SK-N-SH (cell line): ENCODE data around the gene USP12.

Experiments
- EP300 ChIP-seq, 2 experiments: IDR thresholded peaks; 2 replicates each; pipeline versions ENCODE4 v1.4.0 to v1.6.1; 2012; ENCODE audit warnings: borderline replicate concordance in 1 of 2, low read depth in 1 of 2, low read length in 1 of 2
- EZH2phosphoT487 ChIP-seq: fragments of 200-600 bp; sonication (generic); IDR thresholded peaks from 2 replicates; pipeline ENCODE4 v1.6.1; 2017; ENCODE audit warnings: low read depth, mixed run types, mild to moderate bottlenecking, antibody characterized with exemption, moderate library complexity, borderline replicate concordance
- FOSL2 ChIP-seq: IDR thresholded peaks from 2 replicates; pipeline ENCODE4 v1.4.0; 2012; ENCODE audit warnings: low read depth, mild to moderate bottlenecking, moderate library complexity, borderline replicate concordance
- MXI1 ChIP-seq: IDR thresholded peaks from 2 replicates; pipeline ENCODE4 v1.6.1; 2012; ENCODE audit warnings: mild to moderate bottlenecking, low read depth, low read length, improper control_type of control experiment
- NFIC ChIP-seq: IDR thresholded peaks from 2 replicates; pipeline ENCODE4 v1.4.0; 2012; ENCODE audit warnings: borderline replicate concordance
- RAD21 ChIP-seq: IDR thresholded peaks from 2 replicates; pipeline ENCODE4 v1.6.1; 2012; ENCODE audit warnings: mild to moderate bottlenecking, low read length
- SIN3A ChIP-seq: IDR thresholded peaks from 2 replicates; pipeline ENCODE4 v1.6.1; 2012; ENCODE audit warnings: low read depth, mild to moderate bottlenecking, low read length, moderate library complexity, borderline replicate concordance
- SMC3 ChIP-seq: IDR thresholded peaks from 2 replicates; pipeline ENCODE4 v1.6.1; 2012; ENCODE audit warnings: low read depth, low read length, improper control_type of control experiment
- TAF1 ChIP-seq: IDR thresholded peaks from 2 replicates; pipeline ENCODE4 v1.6.1; 2012; ENCODE audit warnings: low read depth, mild to moderate bottlenecking, low read length, moderate library complexity, borderline replicate concordance
- TCF12 ChIP-seq: IDR thresholded peaks from 2 replicates; pipeline ENCODE4 v1.4.0; 2012
- TEAD4 ChIP-seq: IDR thresholded peaks from 2 replicates; pipeline ENCODE4 v1.4.0; 2012; ENCODE audit warnings: mild to moderate bottlenecking, borderline replicate concordance; ENCODE audit not compliant: insufficient read depth
- YY1 ChIP-seq: IDR thresholded peaks from 2 replicates; pipeline ENCODE4 v1.4.0; 2012; ENCODE audit warnings: low read depth, mild to moderate bottlenecking
- TF ChIP-seq, protein P1 (sequence below): fragments of 200-600 bp; sonication (generic); IDR thresholded peaks from 2 replicates; pipeline ENCODE4 v1.6.1; 2017; ENCODE audit warnings: antibody characterized with exemption, mild to moderate bottlenecking, moderate library complexity

DNA sequence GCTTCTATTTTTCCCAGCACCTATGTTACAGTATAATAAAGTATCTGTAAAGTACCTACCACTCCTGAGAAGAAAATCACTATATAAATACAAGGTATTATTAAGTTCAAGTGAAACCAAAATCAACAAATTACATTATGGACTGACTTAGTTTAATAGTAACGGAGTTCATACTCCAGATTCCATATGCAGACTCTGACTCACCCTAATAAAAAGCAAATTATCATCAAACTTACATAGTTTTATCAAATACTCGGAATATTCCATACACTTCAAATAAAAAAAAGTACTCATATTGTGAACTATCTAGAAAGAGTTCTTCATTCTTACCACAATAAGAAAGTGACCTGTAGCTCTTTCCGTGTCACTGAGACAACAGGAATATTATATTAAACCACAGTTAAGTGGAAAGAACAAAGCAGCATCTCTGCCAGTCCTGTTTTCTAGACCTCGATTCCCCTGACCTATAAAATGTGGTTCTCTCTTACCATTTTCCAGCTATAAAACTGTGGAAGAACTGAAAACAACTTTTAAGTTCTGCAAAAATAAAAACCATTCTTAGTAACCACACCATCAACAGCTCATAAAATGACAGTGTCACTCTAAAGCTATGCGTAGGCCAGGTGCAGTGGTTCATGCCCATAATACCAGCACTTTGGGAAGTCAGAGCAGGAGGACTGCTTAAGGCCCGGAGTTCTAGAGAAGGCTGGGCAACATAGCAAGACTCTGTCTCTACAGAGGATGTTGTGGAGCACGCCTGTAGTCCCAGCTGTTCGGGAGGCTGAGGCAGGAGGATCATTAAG is 42.6 kb downstream of the USP12 start:
- TF ChIP-seq, protein P1, sequence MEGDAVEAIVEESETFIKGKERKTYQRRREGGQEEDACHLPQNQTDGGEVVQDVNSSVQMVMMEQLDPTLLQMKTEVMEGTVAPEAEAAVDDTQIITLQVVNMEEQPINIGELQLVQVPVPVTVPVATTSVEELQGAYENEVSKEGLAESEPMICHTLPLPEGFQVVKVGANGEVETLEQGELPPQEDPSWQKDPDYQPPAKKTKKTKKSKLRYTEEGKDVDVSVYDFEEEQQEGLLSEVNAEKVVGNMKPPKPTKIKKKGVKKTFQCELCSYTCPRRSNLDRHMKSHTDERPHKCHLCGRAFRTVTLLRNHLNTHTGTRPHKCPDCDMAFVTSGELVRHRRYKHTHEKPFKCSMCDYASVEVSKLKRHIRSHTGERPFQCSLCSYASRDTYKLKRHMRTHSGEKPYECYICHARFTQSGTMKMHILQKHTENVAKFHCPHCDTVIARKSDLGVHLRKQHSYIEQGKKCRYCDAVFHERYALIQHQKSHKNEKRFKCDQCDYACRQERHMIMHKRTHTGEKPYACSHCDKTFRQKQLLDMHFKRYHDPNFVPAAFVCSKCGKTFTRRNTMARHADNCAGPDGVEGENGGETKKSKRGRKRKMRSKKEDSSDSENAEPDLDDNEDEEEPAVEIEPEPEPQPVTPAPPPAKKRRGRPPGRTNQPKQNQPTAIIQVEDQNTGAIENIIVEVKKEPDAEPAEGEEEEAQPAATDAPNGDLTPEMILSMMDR = no peak
- TF ChIP-seq NFIC (no peak), EP300 (IDR thresholded peaks at IDR 0.05; ENCODE audit: borderline replicate concordance in 1 of 2, low read depth in 1 of 2, low read length in 1 of 2) (no peak), TAF1 (no peak), TEAD4 (no peak), MXI1 (no peak), RAD21 (no peak), FOSL2 (peak; percentile 14; the same call in 1 of the 2 replicates), SMC3 (no peak), YY1 (no peak), EZH2phosphoT487 (no peak), TCF12 (no peak), SIN3A (no peak)
